ENCODE data around the gene BRCC3.

BRCC3 gene

GRCh38 chrX:155070975-155071693 is at the start of gene BRCC3, which contains the start of the genes CMC4 and MTCP1:
TSS of gene BRCC3 (plus strand) at chrX:155071508. CDS start at chrX:155071528, 20 bp downstream.
TSS of gene CMC4 (minus strand) at chrX:155071136. CDS start at chrX:155064023, 7,113 bp downstream.
TSS of gene MTCP1 (minus strand) at chrX:155071136. CDS start at chrX:155066010, 5,126 bp downstream.
- Mint-ChIP-seq H3K9me3 (no peaks in the 10 kb centered on the region), H3K4me1 (ENCODE audit: low read depth) (peaks cover 48% of the 10 kb centered on the region), H3K27ac (peak within 1 kb of the TSS; percentile 96), H3K4me3 (peak within 1 kb of the TSS; percentile 94), H3K27me3 (ENCODE audit: low read depth) (no peaks in the 10 kb centered on the region), H3K36me3 (ENCODE audit: low read depth) (peaks cover 24% of the 10 kb centered on the region)
- DNase-seq (ENCODE audit: low spot score): peak; percentile 79

GRCh38 chrX:155022585-155022984 is 48.7 kb upstream of the BRCC3 start, which contains the start of gene F8:
TSS of gene F8 (minus strand) at chrX:155022723. CDS start at chrX:155022552, 171 bp downstream.
- DNase-seq (ENCODE audit: low spot score): no peak

GRCh38 chrX:155023907-155024833 is 47.1 kb upstream of the BRCC3 start:
- DNase-seq (ENCODE audit: low spot score): no peak
- Mint-ChIP-seq H3K4me1 (ENCODE audit: low read depth) (peaks cover 15% of the 10 kb centered on the region), H3K36me3 (ENCODE audit: low read depth) (no peaks in the 10 kb centered on the region), H3K27me3 (ENCODE audit: low read depth) (peaks cover 23% of the 10 kb centered on the region), H3K27ac (peak overlapping the region; percentile 24), H3K4me3 (peak overlapping the region; percentile 36), H3K9me3 (no peaks in the 10 kb centered on the region)

More at GRCh38 chrX:155022585-155022984, 48.7 kb upstream of the BRCC3 start, which contains the start of gene F8:
- Mint-ChIP-seq H3K27me3 (ENCODE audit: low read depth) (peaks cover 25% of the 10 kb centered on the region), H3K9me3 (no peaks in the 10 kb centered on the region), H3K4me1 (ENCODE audit: low read depth) (peaks cover 4% of the 10 kb centered on the region), H3K27ac (no peak within 1 kb of the TSS), H3K36me3 (ENCODE audit: low read depth) (no peaks in the 10 kb centered on the region), H3K4me3 (no peak within 1 kb of the TSS)

- Mint-ChIP-seq H3K27ac (peak overlapping the region; percentile 90), H3K9me3 (no peaks in the 10 kb centered on the region), H3K4me1 (ENCODE audit: low read depth) (peaks cover 19% of the 10 kb centered on the region), H3K4me3 (peak overlapping the region; percentile 81), H3K36me3 (ENCODE audit: low read depth) (no peaks in the 10 kb centered on the region), H3K27me3 (ENCODE audit: low read depth) (peaks cover 17% of the 10 kb centered on the region)
- DNase-seq (ENCODE audit: low spot score): no peak
Measured at GRCh38 chrX:155026420-155026726, 44.9 kb upstream of the BRCC3 start.

- peaks cover 19% of the 10 kb centered on the region for H3K4me1 Mint-ChIP-seq (ENCODE audit: low read depth)
- peaks cover 12% of the 10 kb centered on the region for H3K27me3 Mint-ChIP-seq (ENCODE audit: low read depth)
Measured at GRCh38 chrX:155026727-155027508, 44.4 kb upstream of the BRCC3 start, which contains the start of gene FUNDC2. TSS of gene FUNDC2 (plus strand) at chrX:155026844. CDS start at chrX:155026939, 95 bp downstream.

GRCh38 chrX:155027509-155028066 is 43.7 kb upstream of the BRCC3 start:
- peak overlapping the region; percentile 87 for H3K4me3 Mint-ChIP-seq
- peaks cover 18% of the 10 kb centered on the region for H3K4me1 Mint-ChIP-seq (ENCODE audit: low read depth)
- H3K36me3 Mint-ChIP-seq (ENCODE audit: low read depth): no peaks in the 10 kb centered on the region
- H3K27me3 Mint-ChIP-seq (ENCODE audit: low read depth): peaks cover 6% of the 10 kb centered on the region
- H3K27ac Mint-ChIP-seq: peak overlapping the region; percentile 93
- no peaks in the 10 kb centered on the region for H3K9me3 Mint-ChIP-seq
- DNase-seq (ENCODE audit: low spot score): peak; percentile 11

More at GRCh38 chrX:155026727-155027508, 44.4 kb upstream of the BRCC3 start, which contains the start of gene FUNDC2:
- Mint-ChIP-seq H3K36me3 (ENCODE audit: low read depth) (no peaks in the 10 kb centered on the region), H3K27ac (peak within 1 kb of the TSS; percentile 93), H3K9me3 (no peaks in the 10 kb centered on the region), H3K4me3 (peak within 1 kb of the TSS; percentile 87)
- DNase-seq (ENCODE audit: low spot score): peak; percentile 92

GRCh38 chrX:155028129-155028528 is 43.2 kb upstream of the BRCC3 start:
- no peak for DNase-seq (ENCODE audit: low spot score)
- H3K27me3 Mint-ChIP-seq (ENCODE audit: low read depth): peaks cover 5% of the 10 kb centered on the region
- peak overlapping the region; percentile 87 for H3K4me3 Mint-ChIP-seq
- H3K9me3 Mint-ChIP-seq: no peaks in the 10 kb centered on the region
- peaks cover 18% of the 10 kb centered on the region for H3K4me1 Mint-ChIP-seq (ENCODE audit: low read depth)
- peak overlapping the region; percentile 93 for H3K27ac Mint-ChIP-seq
- H3K36me3 Mint-ChIP-seq (ENCODE audit: low read depth): no peaks in the 10 kb centered on the region

GRCh38 chrX:155028877-155029291 is 42.4 kb upstream of the BRCC3 start:
- H3K27me3 Mint-ChIP-seq (ENCODE audit: low read depth): peaks cover 2% of the 10 kb centered on the region
- no peaks in the 10 kb centered on the region for H3K36me3 Mint-ChIP-seq (ENCODE audit: low read depth)
- DNase-seq (ENCODE audit: low spot score): no peak
- H3K4me1 Mint-ChIP-seq (ENCODE audit: low read depth): peaks cover 18% of the 10 kb centered on the region
- peak overlapping the region; percentile 43 for H3K27ac Mint-ChIP-seq
- H3K9me3 Mint-ChIP-seq: no peaks in the 10 kb centered on the region
- H3K4me3 Mint-ChIP-seq: peak overlapping the region; percentile 87

- no peak overlapping the region for H3K4me3 Mint-ChIP-seq
- peaks cover 15% of the 10 kb centered on the region for H3K4me1 Mint-ChIP-seq (ENCODE audit: low read depth)
- H3K36me3 Mint-ChIP-seq (ENCODE audit: low read depth): peaks cover 17% of the 10 kb centered on the region
- H3K27ac Mint-ChIP-seq: no peak overlapping the region
- peaks cover 5% of the 10 kb centered on the region for H3K9me3 Mint-ChIP-seq
- no peaks in the 10 kb centered on the region for H3K27me3 Mint-ChIP-seq (ENCODE audit: low read depth)
- no peak for DNase-seq (ENCODE audit: low spot score)
Measured at GRCh38 chrX:155031657-155032056, 39.7 kb upstream of the BRCC3 start.

GRCh38 chrX:155035688-155036087 is 35.6 kb upstream of the BRCC3 start:
- no peak for DNase-seq (ENCODE audit: low spot score)
- no peak overlapping the region for H3K27ac Mint-ChIP-seq
- no peaks in the 10 kb centered on the region for H3K27me3 Mint-ChIP-seq (ENCODE audit: low read depth)
- peaks cover 30% of the 10 kb centered on the region for H3K36me3 Mint-ChIP-seq (ENCODE audit: low read depth)
- no peak overlapping the region for H3K4me3 Mint-ChIP-seq
- peaks cover 4% of the 10 kb centered on the region for H3K4me1 Mint-ChIP-seq (ENCODE audit: low read depth)
- H3K9me3 Mint-ChIP-seq: peaks cover 5% of the 10 kb centered on the region

- no peak for DNase-seq (ENCODE audit: low spot score)
- Mint-ChIP-seq H3K27me3 (ENCODE audit: low read depth) (no peaks in the 10 kb centered on the region), H3K9me3 (no peaks in the 10 kb centered on the region), H3K4me3 (no peak overlapping the region), H3K36me3 (ENCODE audit: low read depth) (peaks cover 6% of the 10 kb centered on the region), H3K4me1 (ENCODE audit: low read depth) (peaks cover 11% of the 10 kb centered on the region), H3K27ac (no peak overlapping the region)
Measured at GRCh38 chrX:155046129-155046810, 25.0 kb upstream of the BRCC3 start.

GRCh38 chrX:155046811-155047528 is 24.3 kb upstream of the BRCC3 start:
- H3K27ac Mint-ChIP-seq: no peak overlapping the region
- DNase-seq (ENCODE audit: low spot score): no peak
- H3K9me3 Mint-ChIP-seq: no peaks in the 10 kb centered on the region
- no peak overlapping the region for H3K4me3 Mint-ChIP-seq
- H3K36me3 Mint-ChIP-seq (ENCODE audit: low read depth): peaks cover 11% of the 10 kb centered on the region
- H3K27me3 Mint-ChIP-seq (ENCODE audit: low read depth): no peaks in the 10 kb centered on the region
- H3K4me1 Mint-ChIP-seq (ENCODE audit: low read depth): peaks cover 11% of the 10 kb centered on the region

All from T-helper 2 cell treated with Interferon-gamma antibody and Interleukin-4, amounts not matched to agents 5 μg/mL and 100 μg/mL, for 36 hours (primary cell).